Putamen (tissue), 1 donor: ENCODE data around the gene NPAS1.

ENCODE experiments used
- DNase-seq: peaks from one replicate; pipeline ENCODE4 v3.0.0-alpha.2; 2016; ENCODE audit warnings: low spot score

Gene NPAS1

DNA sequence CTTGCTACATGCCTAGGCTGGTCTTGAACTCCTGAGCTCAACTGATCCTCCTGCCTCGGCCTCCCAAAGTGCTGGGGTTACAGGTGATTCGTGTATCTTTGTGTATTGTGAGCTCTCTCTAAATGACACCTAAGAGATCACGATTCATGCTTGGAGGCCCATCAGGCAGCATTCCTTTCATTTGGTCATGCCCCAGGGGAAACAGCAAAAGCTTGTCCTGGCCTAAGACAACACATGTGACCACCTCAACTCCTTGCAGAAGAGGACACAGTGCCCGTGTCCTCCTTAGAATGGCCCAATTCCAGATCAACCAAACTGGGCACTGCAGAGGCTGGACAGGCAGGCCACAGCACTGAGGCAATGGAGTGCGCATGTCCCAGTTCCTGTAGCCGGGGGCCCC is 61.5 kb downstream of the NPAS1 start:
- no peak for DNase-seq

DNA sequence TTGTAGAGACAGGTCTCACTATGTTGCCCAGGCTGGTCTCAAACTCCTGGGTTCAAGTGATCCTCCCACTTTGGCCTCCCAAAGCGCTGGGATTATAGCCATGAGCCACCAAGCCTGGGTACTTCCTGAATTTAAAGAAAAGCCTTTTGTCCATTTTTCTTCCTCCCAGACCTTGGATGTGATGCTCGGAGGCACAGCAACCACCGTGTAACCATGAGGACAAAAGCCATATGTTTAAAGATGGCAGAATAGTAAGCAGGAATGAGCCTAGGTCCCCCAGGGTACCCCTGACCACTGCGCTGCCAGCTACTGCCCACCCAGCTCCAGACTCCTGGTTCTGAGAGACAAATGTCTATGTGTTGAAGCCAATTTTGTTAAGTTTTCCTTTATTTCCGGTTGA is 62.9 kb downstream of the NPAS1 start:
- DNase-seq, result no peak

DNA sequence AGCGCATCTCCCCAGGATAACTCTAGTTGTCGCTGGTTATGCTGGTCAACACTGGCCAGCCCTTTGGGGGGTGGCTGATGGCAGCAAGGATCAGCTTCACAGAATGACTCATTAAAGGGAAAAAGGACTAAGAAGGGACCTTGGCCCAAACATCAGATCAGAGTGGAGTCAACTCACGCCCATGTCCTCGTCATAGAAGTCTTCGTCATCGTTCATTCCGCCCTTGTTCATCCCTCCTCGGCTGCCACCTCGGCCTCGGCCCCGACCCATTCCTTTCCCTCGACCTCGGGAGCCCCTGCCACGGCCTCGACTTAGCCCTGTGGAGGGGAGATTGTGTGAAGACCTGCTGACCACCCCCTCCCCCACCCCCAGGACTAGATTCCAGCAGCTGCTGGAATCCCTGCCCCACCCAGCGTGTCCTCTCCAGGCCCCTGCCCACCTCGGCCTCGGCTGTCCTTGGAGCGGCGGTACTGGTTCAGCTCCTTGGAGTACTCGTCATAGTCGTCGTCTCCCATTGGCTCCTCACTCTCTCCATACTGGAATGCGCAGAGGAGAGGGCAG is 65.3 kb downstream of the NPAS1 start:
- DNase-seq, result no peak

DNA sequence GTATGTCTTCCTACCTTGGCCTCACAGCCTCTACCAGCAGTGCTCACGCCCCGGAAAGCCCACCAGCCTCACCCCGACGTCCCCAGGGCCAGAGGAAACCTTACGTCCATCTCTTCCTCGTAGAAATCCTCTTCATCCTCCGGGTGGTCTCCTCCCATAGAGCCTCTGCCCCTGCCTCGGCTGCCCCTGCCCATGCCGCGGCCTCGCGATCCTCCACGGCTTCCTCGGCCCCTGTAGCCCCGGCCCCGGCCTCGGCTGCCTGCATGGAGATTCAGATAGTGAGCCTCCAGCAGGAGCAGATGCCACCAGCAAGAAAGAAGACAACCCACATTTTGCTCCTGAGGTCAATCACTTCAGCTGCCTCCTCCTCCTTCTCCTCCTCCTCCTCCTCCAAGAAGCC is 66.6 kb downstream of the NPAS1 start:
- DNase-seq, result no peak

DNA sequence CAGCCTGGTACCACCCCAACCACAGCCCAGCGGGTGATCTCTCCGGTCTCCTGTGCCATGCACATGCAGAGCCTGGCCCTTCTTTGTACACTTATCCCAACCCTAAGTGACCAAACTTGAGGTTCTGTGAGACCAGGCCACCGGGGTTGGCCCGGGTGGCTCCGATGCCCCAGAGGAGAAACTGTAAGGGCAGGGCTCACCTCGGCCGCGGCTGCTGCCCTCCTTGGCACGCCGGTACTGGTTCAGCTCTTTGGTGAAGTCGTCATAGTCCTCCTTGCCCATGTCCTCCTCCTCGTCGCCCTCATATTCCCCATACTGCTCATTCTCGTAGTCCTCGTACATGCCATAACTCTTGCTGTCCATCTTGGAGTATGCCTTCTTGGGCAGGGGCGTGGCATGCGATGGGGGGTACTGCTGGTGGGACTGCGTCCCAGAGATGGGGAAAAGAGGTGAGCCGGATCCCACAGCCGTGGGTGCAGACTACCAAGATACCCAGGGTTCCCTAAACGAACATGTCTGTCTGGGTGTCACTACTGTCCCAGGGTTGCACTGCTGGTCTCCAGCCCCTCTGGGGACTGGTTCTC is 70.2 kb downstream of the NPAS1 start:
- no peak for DNase-seq

DNA sequence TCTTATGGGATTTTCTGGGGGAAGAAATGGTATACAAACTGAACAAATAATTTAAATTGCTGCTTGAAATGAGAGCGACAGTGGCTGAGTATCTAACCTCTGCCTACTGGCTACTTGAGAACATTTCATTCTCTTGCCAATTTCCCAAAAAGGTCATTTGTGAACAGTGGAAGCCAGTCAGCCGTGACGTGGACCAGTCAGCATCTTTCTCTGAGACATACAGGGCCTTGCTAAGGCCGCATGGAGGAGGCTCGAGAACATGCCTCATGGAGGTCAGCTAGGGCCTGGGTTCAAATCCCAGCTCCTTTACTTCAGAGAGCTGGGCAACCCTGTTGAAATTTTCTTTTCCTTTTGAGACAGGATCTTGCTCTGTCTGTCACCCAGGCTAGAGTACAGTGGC is 73.6 kb downstream of the NPAS1 start:
- no peak for DNase-seq

DNA sequence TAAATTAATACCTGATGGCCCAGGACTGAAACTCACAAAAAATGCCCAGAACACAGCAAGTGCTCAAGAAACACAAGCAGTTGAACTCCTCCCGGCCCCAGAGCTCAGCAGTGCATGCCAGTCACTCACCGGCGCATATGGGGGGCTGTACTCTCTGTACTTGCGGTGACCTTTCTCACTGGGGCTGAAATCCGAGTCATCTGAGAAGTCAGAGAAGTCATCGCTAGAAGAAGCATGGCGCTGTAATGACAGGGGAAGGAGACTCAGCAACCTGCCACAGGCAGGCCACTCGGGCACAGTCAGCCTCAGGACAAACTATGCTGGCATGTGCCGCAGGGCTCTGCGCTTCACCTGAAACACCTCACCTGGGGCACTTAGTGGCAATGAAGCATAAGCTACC is 74.2 kb downstream of the NPAS1 start:
- no peak for DNase-seq

DNA sequence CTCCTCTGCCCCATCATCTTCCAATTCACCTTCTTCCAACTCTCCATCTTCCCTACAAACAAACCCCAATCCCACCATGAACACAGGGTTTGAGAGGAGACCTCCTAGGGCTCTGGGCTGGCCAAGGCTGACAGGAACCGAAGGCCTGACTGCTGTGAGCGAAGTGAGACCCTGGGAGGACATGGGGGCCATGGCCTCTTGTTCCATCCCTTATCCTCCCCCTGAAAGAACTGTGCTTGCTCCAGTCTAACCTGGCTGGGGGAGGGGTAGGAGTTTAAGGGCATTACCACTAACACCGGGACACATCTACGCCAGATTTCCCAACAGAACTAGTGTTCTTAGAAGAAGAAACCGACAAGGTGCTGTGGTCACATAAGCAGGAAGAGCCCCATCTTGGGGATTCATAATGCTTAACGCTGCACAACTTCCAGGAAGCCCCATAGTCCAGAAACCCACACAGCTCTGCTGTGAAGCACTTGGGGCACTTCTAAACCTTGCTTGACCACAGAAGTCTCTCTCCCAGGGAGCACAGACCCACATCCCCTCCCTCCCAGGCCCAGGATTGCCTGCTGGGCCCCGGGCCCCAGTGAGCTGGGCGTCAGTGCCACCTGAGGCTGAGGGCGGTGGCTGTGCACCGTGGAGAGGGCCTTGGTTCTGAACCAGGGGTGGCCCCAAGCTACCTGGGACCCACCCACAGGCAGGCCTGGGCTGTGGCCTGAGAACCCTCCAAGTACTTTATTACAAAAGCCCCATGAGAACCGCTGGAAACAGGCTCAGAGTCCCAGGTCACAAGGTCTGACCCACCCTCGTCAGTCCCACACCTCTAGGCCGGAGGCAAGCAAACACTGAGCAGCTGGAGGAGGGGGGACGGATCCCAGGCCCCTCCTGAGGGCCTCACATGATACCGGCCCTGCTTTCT is 75.2 kb downstream of the NPAS1 start:
- DNase-seq, result no peak
